ENCODE measurements around the gene PCGF3.

- TF ChIP-seq POLR2AphosphoS5 (IDR thresholded peaks at IDR 0.05) (no peak), POLR2A (IDR thresholded peaks at IDR 0.05) (no peak)
Measured at GRCh38 chr4:717601-718320, 12.1 kb downstream of the PCGF3 start.
